Endodermal cell (in vitro differentiated cells): ENCODE data around the gene NIF3L1. TPM values are rescaled to one million over a fixed set of nuclear protein-coding genes. Genes with fewer than 3 reads are reported as not detected.

ENCODE experiments used
- DNase-seq: peaks from one replicate; pipeline ENCODE4 v3.0.0-alpha.2; 2017
- H3K27ac ChIP-seq: 2 replicates; pipeline ENCODE4 v1.5.1; 2013; ENCODE audit warnings: mild to moderate bottlenecking, low read depth, low read length, moderate library complexity
- H3K27me3 ChIP-seq: 2 replicates; pipeline ENCODE4 v1.6.1; 2013; ENCODE audit warnings: mild to moderate bottlenecking, low read length, moderate library complexity; ENCODE audit not compliant: insufficient read depth, control insufficient read depth, poor library complexity, severe bottlenecking
- H3K36me3 ChIP-seq: 2 replicates; pipeline ENCODE4 v1.7.0; 2013; ENCODE audit warnings: mild to moderate bottlenecking, low read length, moderate library complexity; ENCODE audit not compliant: control insufficient read depth, insufficient read depth
- H3K4me1 ChIP-seq: one replicate; pipeline ENCODE4 v1.7.0; 2013; ENCODE audit warnings: low read length; ENCODE audit not compliant: control insufficient read depth, insufficient read depth
- H3K4me3 ChIP-seq: 2 replicates; pipeline ENCODE4 v1.5.1; 2013; ENCODE audit warnings: mild to moderate bottlenecking, low read length, moderate library complexity
- H3K9ac ChIP-seq: 2 replicates; pipeline ENCODE4 v1.6.1; 2013; ENCODE audit warnings: mild to moderate bottlenecking, low read length, moderate library complexity; ENCODE audit not compliant: poor library complexity, severe bottlenecking; ENCODE audit errors: extremely low read depth
- H3K9me3 ChIP-seq: 2 replicates; pipeline ENCODE4 v1.6.1; 2013; ENCODE audit warnings: mild to moderate bottlenecking, low read length, moderate library complexity; ENCODE audit not compliant: control insufficient read depth
- H3K27ac Mint-ChIP-seq: 2 replicates; pipeline ENCODE4 v1.8.0; 2020; ENCODE audit warnings: mixed read lengths
- H3K27me3 Mint-ChIP-seq: 2 replicates; pipeline ENCODE4 v1.8.0; 2021; ENCODE audit warnings: mild to moderate bottlenecking, mixed read lengths; ENCODE audit not compliant: insufficient read depth
- H3K36me3 Mint-ChIP-seq: 2 replicates; pipeline ENCODE4 v1.8.0; 2020; ENCODE audit warnings: low read depth, mixed read lengths
- H3K4me1 Mint-ChIP-seq: 2 replicates; pipeline ENCODE4 v1.8.0; 2020; ENCODE audit warnings: mixed read lengths
- H3K4me3 Mint-ChIP-seq: 2 replicates; pipeline ENCODE4 v1.8.0; 2020; ENCODE audit warnings: mild to moderate bottlenecking, moderate library complexity, mixed read lengths
- H3K9me3 Mint-ChIP-seq: 2 replicates; pipeline ENCODE4 v1.8.0; 2020; ENCODE audit warnings: mild to moderate bottlenecking, mixed read lengths
- WGBS, 2 experiments: methylation state at CpG; one replicate each; pipeline versions ENCODE4 v1.1.5 to v1.1.7; 2013; ENCODE audit warnings: missing lambda C conversion rate in 2 of 2, mixed read lengths in 1 of 2; ENCODE audit not compliant: insufficient coverage in 1 of 2, insufficient read length in 1 of 2; 5-methylcytosine and 5-hydroxymethylcytosine counted together
- total RNA-seq, 2 donors: library from RNA; stranded (reverse); fragmentation: NEBNext Ultra II Directional in 1 of 2; extraction: Animal tissue kit (Norgen Biotek cat#: 25700) in 1 of 2; gene quantifications; 2 replicates in 1 of 2; 3 replicates in 1 of 2; pipeline ENCODE4 v1.2.1, GENCODE V29; 2021
- TF ChIP-seq, protein P1 (sequence below): fragments of 200-600 bp; sonication (generic); conservative IDR thresholded peaks from 2 replicates; pipeline ENCODE4 v1.5.0; 2021; ENCODE audit warnings: antibody characterized with exemption, mild to moderate bottlenecking

Gene NIF3L1
- total RNA-seq, 2 donors from 2014 or later, result 48.0 to 59.4 TPM

DNA sequence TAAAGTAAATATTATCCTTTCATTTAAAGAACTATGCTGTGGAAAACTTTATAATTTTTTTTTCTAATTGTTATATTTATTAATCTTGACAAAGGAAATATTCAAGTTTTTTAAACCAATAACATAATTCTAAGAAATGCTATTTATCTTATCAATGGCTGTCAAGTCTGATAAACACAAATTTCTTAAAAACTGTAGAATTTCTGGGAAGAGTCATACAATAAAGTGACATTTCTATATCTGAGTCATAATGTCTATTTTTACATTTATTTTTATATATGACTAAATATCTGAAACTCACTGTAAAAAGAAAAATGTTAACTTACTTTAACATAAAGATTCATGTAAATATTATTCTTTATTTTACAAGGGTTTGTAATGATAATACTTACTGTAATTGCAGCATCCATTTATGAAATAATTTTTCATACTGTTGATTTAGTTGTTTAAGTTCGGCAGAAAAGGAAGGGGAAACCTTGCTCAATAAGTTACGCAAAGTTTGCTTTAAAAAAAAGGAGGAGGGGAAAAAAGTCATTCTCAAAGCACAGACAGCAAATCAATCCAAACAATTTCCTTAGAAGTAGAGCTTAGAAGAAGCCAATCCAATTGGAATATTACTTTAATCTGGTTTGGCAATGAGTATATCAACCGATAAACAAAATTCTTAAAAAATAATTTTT, 41.9 kb downstream of the NIF3L1 start:
- Histone ChIP-seq H3K4me3 (no peak overlapping the region), H3K9ac (no peak overlapping the region), H3K27me3 (no peaks in the 10 kb centered on the region), H3K4me1 (no peaks in the 10 kb centered on the region), H3K36me3 (peaks cover 82% of the 10 kb centered on the region), H3K9me3 (no peaks in the 10 kb centered on the region), H3K27ac (no peak overlapping the region)
- DNase-seq, result no peak
- H3K9me3 Mint-ChIP-seq, result no peaks in the 10 kb centered on the region
- H3K4me3 Mint-ChIP-seq, result no peak overlapping the region
- TF ChIP-seq, protein P1, sequence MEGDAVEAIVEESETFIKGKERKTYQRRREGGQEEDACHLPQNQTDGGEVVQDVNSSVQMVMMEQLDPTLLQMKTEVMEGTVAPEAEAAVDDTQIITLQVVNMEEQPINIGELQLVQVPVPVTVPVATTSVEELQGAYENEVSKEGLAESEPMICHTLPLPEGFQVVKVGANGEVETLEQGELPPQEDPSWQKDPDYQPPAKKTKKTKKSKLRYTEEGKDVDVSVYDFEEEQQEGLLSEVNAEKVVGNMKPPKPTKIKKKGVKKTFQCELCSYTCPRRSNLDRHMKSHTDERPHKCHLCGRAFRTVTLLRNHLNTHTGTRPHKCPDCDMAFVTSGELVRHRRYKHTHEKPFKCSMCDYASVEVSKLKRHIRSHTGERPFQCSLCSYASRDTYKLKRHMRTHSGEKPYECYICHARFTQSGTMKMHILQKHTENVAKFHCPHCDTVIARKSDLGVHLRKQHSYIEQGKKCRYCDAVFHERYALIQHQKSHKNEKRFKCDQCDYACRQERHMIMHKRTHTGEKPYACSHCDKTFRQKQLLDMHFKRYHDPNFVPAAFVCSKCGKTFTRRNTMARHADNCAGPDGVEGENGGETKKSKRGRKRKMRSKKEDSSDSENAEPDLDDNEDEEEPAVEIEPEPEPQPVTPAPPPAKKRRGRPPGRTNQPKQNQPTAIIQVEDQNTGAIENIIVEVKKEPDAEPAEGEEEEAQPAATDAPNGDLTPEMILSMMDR, result no peak
- WGBS, 2 experiments, result 93% methylated on average over 2 of the region's 3 CpGs; no CpG with 5 or more reads in 1 of the 2 experiments
- no peaks in the 10 kb centered on the region for H3K27me3 Mint-ChIP-seq
- H3K4me1 Mint-ChIP-seq, result no peaks in the 10 kb centered on the region
- H3K36me3 Mint-ChIP-seq, result peaks cover 54% of the 10 kb centered on the region
- H3K27ac Mint-ChIP-seq, result no peak overlapping the region

DNA sequence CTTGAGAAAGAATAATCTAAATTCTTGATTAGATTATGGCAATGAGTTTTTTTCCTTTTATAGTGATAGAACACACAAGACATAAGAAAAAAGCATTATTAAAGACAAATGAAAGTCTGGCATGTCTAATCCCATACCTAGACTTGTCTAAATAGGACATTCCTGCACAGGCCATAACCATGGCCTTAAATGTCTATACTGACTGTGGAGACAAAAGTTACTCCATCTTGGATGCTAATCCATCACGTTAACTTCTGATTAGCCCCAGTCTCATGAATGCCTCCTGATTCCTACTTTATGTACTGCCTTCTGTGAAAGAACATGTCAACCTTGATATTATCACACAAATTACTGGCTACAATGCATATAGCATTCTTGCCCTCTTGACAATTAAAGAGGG, 50.7 kb downstream of the NIF3L1 start:
- Mint-ChIP-seq H3K36me3 (peaks cover 69% of the 10 kb centered on the region), H3K27me3 (peaks cover 2% of the 10 kb centered on the region), H3K27ac (no peak overlapping the region), H3K9me3 (peaks cover 3% of the 10 kb centered on the region), H3K4me1 (peaks cover 7% of the 10 kb centered on the region), H3K4me3 (no peak overlapping the region)
- no peak for DNase-seq
- WGBS, 2 experiments, result 97 to 100% methylated on average over 1 of the region's 1 CpG
- no peak overlapping the region for H3K4me3 ChIP-seq
- H3K9me3 ChIP-seq, result no peaks in the 10 kb centered on the region
- H3K9ac ChIP-seq, result no peak overlapping the region
- no peak overlapping the region for H3K27ac ChIP-seq
- TF ChIP-seq, protein P1, result no peak
- no peaks in the 10 kb centered on the region for H3K27me3 ChIP-seq
- no peaks in the 10 kb centered on the region for H3K4me1 ChIP-seq
- peaks cover 89% of the 10 kb centered on the region for H3K36me3 ChIP-seq

DNA sequence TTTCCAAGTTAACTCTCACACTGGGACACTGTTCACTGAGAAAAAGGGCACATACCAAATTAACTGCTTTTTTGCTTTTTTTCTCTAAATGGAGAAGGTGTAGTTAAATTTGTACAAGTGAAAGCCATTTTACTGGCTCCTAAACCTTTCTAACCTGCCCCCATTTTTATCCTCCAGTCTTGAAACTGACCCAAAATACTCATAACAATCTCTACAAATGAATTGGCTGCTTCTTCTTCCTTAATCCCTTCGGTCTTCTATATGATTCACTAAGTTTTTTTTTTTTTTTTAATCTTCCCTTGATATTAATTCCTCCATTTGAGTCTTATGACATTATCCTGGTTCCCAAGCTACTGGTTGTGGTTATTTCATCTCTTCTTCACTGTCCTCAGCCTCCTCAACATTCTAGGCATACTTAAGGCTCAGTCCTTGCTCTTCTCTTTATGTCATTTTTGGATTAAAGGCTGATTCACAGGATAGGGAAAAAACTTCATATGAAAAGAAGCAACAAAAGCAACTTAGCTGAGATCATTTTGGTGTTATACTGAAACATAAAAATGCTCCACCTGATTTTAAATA, 54.4 kb downstream of the NIF3L1 start:
- H3K27ac Mint-ChIP-seq, result no peak overlapping the region
- peaks cover 90% of the 10 kb centered on the region for H3K36me3 ChIP-seq
- peaks cover 2% of the 10 kb centered on the region for H3K27me3 Mint-ChIP-seq
- WGBS, 2 experiments, result 94% methylated on average over 1 of the region's 1 CpG; no CpG with 5 or more reads in 1 of the 2 experiments
- TF ChIP-seq, protein P1, result no peak
- H3K9me3 ChIP-seq, result no peaks in the 10 kb centered on the region
- no peaks in the 10 kb centered on the region for H3K4me1 ChIP-seq
- no peak overlapping the region for H3K27ac ChIP-seq
- no peak overlapping the region for H3K4me3 ChIP-seq
- peaks cover 3% of the 10 kb centered on the region for H3K9me3 Mint-ChIP-seq
- no peak for DNase-seq
- no peaks in the 10 kb centered on the region for H3K27me3 ChIP-seq
- H3K4me1 Mint-ChIP-seq, result peaks cover 7% of the 10 kb centered on the region
- no peak overlapping the region for H3K4me3 Mint-ChIP-seq
- no peak overlapping the region for H3K9ac ChIP-seq
- H3K36me3 Mint-ChIP-seq, result peaks cover 64% of the 10 kb centered on the region
